RPMI8226 (cell line): ENCODE measurements around the gene IGDCC3.

Source experiments
- DNase-seq: peaks from one replicate; pipeline ENCODE4 v3.0.0-alpha.2; 2015

The IGDCC3 gene

GRCh38 chr15:65318870-65319356, 58.9 kb downstream of the IGDCC3 start:
- peak; percentile 91 for DNase-seq

DNA sequence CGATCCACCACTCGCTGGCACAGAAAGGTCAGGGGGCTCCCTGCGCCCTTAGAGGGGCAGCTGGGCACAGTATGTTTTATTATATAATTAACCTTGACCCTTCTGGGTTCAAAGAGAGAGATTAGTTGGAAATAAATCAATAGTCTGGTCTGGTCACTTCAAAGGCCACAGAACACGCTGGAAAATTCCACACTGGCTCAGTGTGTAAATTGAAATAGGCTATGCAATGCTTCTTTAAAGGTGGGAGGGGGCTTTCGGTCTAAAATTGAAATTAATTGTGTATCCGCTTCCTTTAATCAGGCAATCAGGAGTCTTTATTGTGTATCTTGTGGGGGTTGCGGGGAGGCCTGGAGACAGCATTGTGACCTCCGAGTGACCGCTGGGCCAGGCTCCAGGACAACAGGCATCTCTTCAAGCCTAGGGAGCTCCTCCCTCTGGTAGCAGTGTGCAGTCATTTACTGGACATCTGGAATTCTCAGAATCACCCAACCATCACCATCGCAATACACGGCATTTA, 65.3 kb downstream of the IGDCC3 start:
- no peak for DNase-seq

GRCh38 chr15:65311760-65312159, 66.0 kb downstream of the IGDCC3 start:
- DNase-seq, result no peak

DNA sequence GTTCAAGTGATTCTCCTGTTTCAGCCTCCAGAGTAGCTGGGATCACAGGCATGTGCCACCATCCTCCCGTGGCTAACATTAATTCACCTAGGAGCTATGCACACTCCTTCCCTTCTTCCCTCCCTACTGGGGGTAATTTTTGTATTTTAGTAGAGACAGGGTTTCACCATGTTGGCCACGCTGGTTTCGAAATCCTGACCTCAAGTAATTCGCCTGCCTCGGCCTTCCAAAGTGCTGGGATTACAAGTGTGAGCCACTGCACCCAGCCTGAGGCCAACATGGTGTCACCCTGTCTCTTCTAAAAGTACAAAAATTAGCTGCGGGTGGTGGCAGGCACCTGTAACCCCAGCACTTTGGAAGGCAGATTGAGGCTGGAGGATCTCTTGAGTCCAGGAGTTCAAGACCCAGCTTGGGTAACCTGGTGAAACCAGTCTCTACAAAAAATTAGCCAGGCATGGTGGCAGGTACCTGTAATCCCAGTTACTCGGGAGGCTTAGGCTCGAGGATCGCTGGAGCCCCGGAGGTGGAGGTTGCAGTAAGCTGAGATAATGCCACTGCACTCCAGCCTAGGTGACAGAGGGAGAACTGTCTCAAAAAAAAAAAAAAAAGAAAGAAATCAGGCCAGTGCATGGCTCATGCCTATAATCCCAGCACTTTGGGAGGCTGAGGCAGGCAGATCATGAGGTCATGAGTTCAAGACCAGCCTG, 67.2 kb downstream of the IGDCC3 start:
- no peak for DNase-seq

DNA sequence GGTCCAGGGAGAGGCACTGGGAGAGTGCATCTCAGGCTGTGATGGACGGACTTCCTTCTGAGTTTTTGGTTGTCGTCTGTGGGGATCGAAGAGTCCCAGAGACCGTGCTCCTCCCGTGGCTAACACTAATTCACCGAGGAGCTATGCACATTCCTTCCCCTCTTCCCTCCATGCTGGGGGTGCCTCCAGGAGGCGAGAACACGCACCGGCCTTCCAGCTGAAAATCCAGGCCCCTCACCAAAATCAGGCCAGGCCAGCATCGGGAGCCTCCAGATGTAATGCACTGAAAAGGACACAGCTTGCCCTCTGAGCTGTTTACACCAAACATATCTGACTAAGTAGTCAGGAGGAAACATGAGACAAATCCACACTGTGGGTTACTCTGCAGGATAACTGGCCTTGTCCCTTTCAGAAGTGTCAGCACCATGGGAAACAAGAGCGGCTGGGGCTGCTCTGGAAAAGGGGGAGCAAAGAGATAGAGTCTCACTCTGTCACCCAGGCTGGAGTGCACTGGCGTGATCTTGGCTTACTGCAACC, 67.9 kb downstream of the IGDCC3 start:
- no peak for DNase-seq

GRCh38 chr15:65307978-65308377, 69.8 kb downstream of the IGDCC3 start:
- DNase-seq, result no peak

GRCh38 chr15:65306551-65306950, 71.3 kb downstream of the IGDCC3 start:
- DNase-seq, result no peak

DNA sequence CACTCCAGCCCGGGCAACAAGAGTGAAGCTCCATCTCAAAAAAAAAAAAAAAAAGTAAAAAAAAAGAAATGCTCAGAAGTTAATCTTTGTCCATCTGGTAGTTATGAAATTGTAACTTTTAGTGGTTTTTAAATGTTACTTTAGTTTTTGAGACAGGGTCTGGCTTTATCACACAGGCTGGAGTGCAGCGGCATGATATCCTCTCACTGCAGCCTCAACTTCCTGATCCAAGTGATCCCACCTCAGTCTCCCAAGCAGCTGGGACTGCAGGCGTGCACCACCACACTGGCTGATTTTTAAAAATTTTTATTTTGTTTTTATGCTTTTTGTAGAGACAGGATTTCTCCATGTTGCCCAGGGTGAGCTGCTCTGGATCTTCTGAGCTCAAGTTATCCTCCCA, 72.0 kb downstream of the IGDCC3 start:
- DNase-seq, result no peak

GRCh38 chr15:65305150-65305758, 72.5 kb downstream of the IGDCC3 start:
- no peak for DNase-seq

DNA sequence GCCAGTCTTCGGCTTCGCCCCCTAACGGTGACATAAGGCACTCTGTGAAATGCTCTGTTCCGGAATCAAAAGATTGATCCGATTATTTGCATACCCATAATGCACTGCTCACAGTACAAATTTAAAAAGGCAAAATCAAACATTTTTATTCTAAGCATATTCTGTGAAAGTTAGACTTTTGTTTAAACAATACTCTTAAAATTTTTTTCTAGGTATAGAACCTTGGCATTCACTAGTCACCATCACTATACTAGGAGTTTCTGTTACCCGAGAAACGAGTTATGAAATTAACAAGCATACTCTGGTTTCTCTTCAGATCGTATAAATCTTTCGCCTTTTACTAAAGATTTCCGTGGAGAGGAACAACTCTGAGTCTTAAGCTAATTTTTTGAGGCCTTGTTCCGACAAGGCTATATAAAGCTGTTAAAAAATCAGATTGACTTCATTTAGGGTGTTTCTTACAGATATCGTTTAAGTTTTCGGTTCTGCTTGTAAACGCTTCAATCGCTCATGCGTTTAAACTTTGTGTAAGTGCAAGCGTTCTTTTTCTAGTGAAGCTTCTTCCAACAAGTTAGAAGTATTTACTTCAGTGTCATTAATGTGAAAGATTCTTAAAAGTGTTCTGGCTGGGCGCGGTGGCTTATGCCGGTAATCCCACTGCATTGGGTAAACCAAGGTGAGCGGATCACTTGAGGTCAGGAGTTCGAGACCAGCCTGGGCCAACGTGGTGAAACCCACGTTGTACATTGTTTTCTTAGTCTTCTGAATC, 73.2 kb downstream of the IGDCC3 start, which contains the start of gene RNU5B-1:
Gene RNU5B-1, plus strand, starts transcription at position 297 of the 769 bp plus-strand sequence.
- DNase-seq, result peak; percentile 96

- DNase-seq, result peak; percentile 49
These were observed 74.0 kb downstream of the IGDCC3 start for GRCh38 chr15:65303687-65304380.

DNA sequence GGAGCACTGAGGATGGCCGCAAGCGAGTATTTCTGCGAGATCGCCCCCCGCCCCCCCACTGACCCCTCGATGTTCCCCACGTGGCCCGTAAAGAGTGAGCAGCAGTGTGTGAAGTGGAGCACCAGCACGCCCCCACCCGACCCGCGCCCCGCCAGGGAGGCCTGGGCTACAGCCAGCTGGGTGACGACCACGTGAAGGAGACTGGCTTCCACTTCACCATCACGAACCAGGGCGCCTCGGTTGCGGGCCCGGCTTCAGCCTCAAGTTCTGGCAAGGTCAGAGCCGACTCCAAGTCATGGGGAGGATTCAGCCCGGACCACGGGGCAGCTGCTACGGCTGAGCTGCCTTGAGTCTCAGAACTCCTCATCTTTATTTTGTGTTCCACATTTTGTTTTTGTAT, 75.7 kb downstream of the IGDCC3 start:
- DNase-seq, result no peak

DNA sequence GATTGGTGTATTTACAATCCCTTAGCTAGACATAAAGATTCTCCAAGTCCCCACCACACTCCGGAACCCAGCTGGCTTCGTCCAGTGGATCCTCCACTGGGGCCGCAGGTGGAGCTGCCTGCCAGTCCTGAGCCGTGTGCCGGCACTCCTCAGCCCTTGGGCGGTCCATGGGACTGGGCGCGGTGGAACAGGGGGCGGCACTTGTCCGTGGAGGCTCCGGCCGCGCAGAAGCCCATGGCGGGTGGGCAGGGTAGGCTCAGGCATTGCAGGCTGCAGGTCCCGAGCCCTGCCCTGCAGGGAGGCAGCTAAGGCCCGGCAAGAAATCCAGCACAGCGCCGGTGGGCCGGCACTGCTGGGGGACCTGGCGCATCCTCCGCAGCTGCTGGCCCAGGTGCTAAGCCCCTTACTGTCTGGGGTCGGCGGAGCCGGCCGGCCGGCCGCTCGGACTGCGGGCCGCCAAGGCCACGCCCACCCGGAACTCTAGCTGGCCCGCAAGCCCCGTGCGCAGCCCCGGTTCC, 76.8 kb downstream of the IGDCC3 start:
- no peak for DNase-seq

DNA sequence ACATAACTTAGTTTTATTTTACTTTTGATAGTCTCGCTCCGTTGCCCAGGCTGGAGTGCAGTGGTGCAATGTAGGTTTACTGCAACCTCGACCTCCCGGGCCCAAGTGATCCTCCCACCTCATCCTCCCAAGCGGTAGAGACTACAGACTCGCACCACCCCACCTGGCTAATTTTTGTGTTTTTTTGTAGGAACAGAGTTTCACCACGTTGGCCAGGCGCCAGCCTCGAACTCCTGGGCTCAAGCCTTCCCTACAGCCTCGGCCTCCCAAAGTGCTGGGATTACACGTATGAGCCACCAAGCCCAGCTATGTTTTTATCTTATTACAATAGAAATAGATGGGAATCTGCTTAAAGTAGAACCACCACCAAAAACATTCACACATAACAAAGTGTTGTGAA, 79.1 kb downstream of the IGDCC3 start:
- no peak for DNase-seq

DNA sequence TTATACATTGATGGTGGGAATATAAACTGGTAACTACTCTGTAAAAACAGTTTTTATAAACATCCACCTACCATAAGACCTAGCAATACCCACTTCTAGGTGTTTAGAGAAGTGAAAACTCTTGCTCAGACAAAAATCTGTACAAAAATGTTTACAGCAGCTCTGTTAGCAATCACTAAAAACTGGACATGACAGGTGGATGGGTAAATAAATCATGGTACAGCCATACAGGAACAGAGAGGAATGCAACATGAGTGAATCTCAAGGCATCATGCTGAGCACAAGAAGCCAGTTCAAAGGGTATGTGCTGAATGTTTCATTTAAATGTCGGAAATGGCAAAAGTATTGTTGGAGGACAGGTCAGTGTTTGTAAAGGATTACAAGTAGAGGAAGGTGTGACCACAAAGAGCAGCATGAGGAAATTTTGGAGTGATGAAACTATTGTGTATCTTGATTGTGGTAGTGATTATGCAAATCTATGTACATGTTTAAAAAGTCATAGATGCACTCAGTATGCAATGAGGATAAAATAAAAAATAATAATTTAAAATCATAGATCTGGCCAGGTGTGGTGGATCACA, 84.8 kb downstream of the IGDCC3 start:
- DNase-seq, result peak; percentile 56

DNA sequence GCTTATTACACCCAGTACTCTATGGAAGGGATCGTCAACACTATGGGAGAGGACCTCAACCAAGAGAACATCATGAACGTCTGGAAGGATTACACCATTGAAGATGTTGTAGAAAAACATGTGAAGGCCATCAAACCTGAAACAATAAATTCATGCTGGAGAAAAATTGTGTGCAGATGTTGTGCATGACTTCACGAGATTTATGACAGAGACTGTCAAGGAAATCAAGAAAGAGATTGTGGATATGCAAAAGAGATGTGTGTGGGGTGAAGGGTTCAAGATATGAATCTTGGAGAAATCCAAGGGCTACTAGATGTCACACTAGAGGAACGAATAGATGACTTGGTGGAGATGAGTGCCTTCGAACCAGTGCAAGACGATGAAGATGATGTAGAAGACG, 87.6 kb downstream of the IGDCC3 start:
- no peak for DNase-seq

DNA sequence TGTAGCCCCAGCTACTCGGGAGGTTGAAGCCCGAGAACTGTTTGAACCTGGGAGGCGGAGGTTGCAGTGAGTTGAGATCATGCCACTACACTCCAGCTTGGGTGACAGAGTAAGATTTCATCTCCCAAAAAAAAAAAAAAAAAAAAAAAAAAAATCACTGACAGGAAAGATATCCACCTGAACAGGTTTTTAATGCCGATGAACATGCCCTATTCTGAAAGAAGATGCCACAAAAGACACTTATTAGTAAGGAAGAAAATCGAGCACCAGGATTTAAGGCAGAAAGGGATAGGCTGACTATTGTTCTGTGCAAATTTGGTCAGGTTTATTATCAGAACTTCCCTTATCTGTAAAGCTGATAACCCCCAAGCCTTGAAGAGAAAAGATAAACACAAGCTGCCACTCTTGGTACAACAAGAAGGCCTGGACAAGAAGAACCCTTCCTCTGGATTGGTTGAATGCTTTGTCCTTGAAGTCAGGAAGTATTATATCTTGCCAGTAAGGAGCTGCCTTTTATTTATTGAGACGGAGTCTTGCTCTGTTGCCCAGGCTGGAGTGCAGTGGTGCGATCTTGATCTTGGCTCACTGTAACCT, 88.4 kb downstream of the IGDCC3 start:
- DNase-seq, result no peak

DNA sequence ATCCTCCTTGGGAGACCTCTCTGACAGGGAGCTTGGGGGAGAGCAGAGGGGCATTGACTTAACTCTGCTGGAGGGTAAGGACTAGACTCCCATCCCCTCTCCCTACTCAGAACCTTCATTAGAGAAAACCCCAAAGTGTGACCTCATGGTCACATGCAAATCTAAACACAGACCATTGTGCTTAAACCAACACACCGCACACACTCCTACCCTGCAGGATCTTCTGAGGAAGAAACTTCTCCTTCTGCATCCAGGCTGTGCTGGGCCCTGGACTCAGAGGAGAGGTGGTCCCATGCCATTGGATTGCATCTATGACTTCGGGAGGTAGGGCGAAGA, 90.3 kb downstream of the IGDCC3 start:
- no peak for DNase-seq

GRCh38 chr15:65286704-65287519, 90.9 kb downstream of the IGDCC3 start, which contains the start of gene PARP16:
TSS of gene PARP16 (minus strand) at chr15:65286883. CDS start at chr15:65286426, 457 bp downstream.
- peak; percentile 98 for DNase-seq

DNA sequence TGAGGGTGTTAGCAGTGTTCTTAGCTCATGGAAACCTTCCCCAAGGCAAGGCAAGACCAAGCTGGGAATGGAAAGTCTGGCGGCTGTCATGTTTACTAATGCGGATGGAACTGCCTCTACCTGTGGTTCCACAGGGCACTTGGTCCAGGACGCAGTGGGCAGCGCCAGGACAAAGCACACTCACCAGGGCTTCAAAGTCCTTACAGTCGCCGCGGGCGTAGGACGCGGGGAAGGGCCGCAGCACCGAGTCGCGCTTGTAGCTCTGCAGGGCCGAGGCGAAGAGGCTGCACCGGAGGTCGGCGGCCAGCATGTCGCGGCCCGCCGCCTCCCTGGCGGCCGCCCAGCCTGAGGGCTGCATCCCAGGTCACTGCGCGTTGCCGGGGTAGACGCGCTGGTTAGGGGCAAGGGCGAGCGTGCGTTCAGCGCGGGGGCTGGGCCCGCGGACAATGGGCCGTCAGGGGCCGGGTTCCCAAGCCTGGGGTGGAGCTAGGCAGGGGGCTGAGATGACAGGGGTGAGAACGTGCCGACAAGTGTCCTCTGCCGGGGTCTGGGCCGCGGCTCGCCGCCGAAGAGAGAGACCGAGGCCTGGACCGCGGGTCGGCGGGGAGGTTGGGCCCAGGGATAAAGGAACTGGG, 91.6 kb downstream of the IGDCC3 start:
- peak; percentile 71 for DNase-seq
